Rectal smooth muscle tissue (tissue), 1 donor: ENCODE results near the gene NOP56.

ENCODE experiments used
- H3K27ac ChIP-seq: one replicate; pipeline ENCODE4 v1.7.0; 2013; ENCODE audit warnings: low read depth, low read length, inconsistent platforms
- H3K27me3 ChIP-seq: one replicate; pipeline ENCODE4 v1.7.0; 2013; ENCODE audit warnings: low read length; ENCODE audit not compliant: control insufficient read depth, insufficient read depth
- H3K36me3 ChIP-seq: one replicate; pipeline ENCODE4 v1.7.0; 2013; ENCODE audit warnings: low read length; ENCODE audit not compliant: control insufficient read depth, insufficient read depth
- H3K4me1 ChIP-seq: one replicate; pipeline ENCODE4 v1.7.0; 2013; ENCODE audit warnings: low read length; ENCODE audit not compliant: control insufficient read depth, insufficient read depth
- H3K4me3 ChIP-seq: one replicate; pipeline ENCODE4 v1.7.0; 2013; ENCODE audit warnings: low read length
- H3K9ac ChIP-seq: one replicate; pipeline ENCODE4 v1.7.0; 2013; ENCODE audit warnings: low read length

NOP56 gene

GRCh38 chr20:2619337-2619736 is 33.1 kb upstream of the NOP56 start:
- Histone ChIP-seq H3K4me1 (no peaks in the 10 kb centered on the region), H3K4me3 (no peak overlapping the region), H3K27me3 (no peaks in the 10 kb centered on the region), H3K36me3 (no peaks in the 10 kb centered on the region), H3K9ac (no peak overlapping the region), H3K27ac (no peak overlapping the region)

- Histone ChIP-seq H3K27ac (no peak overlapping the region), H3K4me3 (no peak overlapping the region), H3K36me3 (no peaks in the 10 kb centered on the region), H3K4me1 (no peaks in the 10 kb centered on the region), H3K27me3 (no peaks in the 10 kb centered on the region), H3K9ac (no peak overlapping the region)
Observed at GRCh38 chr20:2619961-2620595, 32.4 kb upstream of the NOP56 start.

- H3K4me3 ChIP-seq, result no peak overlapping the region
- H3K36me3 ChIP-seq, result no peaks in the 10 kb centered on the region
- no peaks in the 10 kb centered on the region for H3K4me1 ChIP-seq
- H3K9ac ChIP-seq, result no peak overlapping the region
- H3K27me3 ChIP-seq, result no peaks in the 10 kb centered on the region
- no peak overlapping the region for H3K27ac ChIP-seq
Observed at GRCh38 chr20:2624190-2624589, 28.2 kb upstream of the NOP56 start.

- Histone ChIP-seq H3K27me3 (no peaks in the 10 kb centered on the region), H3K27ac (no peak overlapping the region), H3K9ac (no peak overlapping the region), H3K4me1 (no peaks in the 10 kb centered on the region), H3K36me3 (no peaks in the 10 kb centered on the region), H3K4me3 (no peak overlapping the region)
Observed at GRCh38 chr20:2625062-2625461, 27.4 kb upstream of the NOP56 start.

GRCh38 chr20:2626853-2627541 is 25.4 kb upstream of the NOP56 start:
- Histone ChIP-seq H3K9ac (no peak overlapping the region), H3K4me3 (no peak overlapping the region), H3K4me1 (no peaks in the 10 kb centered on the region), H3K36me3 (no peaks in the 10 kb centered on the region), H3K27ac (no peak overlapping the region), H3K27me3 (no peaks in the 10 kb centered on the region)

GRCh38 chr20:2631228-2631627 is 21.2 kb upstream of the NOP56 start:
- H3K9ac ChIP-seq, result no peak overlapping the region
- no peak overlapping the region for H3K4me3 ChIP-seq
- H3K27ac ChIP-seq, result no peak overlapping the region
- H3K27me3 ChIP-seq, result no peaks in the 10 kb centered on the region
- no peaks in the 10 kb centered on the region for H3K36me3 ChIP-seq
- no peaks in the 10 kb centered on the region for H3K4me1 ChIP-seq

- no peak overlapping the region for H3K4me3 ChIP-seq
- no peak overlapping the region for H3K9ac ChIP-seq
- H3K36me3 ChIP-seq, result no peaks in the 10 kb centered on the region
- H3K27ac ChIP-seq, result no peak overlapping the region
- no peaks in the 10 kb centered on the region for H3K27me3 ChIP-seq
- no peaks in the 10 kb centered on the region for H3K4me1 ChIP-seq
Observed at GRCh38 chr20:2633381-2633780, 19.1 kb upstream of the NOP56 start.

GRCh38 chr20:2637246-2637645 is 15.2 kb upstream of the NOP56 start:
- no peak overlapping the region for H3K4me3 ChIP-seq
- no peak overlapping the region for H3K9ac ChIP-seq
- H3K27ac ChIP-seq, result no peak overlapping the region
- no peaks in the 10 kb centered on the region for H3K36me3 ChIP-seq
- no peaks in the 10 kb centered on the region for H3K27me3 ChIP-seq
- no peaks in the 10 kb centered on the region for H3K4me1 ChIP-seq

GRCh38 chr20:2640260-2640659 is 12.2 kb upstream of the NOP56 start:
- no peaks in the 10 kb centered on the region for H3K27me3 ChIP-seq

GRCh38 chr20:2640899-2641298 is 11.5 kb upstream of the NOP56 start:
- no peaks in the 10 kb centered on the region for H3K36me3 ChIP-seq
- H3K9ac ChIP-seq, result no peak overlapping the region
- H3K27me3 ChIP-seq, result no peaks in the 10 kb centered on the region
- H3K27ac ChIP-seq, result no peak overlapping the region
- H3K4me3 ChIP-seq, result no peak overlapping the region
- no peaks in the 10 kb centered on the region for H3K4me1 ChIP-seq

More at GRCh38 chr20:2640260-2640659, 12.2 kb upstream of the NOP56 start:
- no peaks in the 10 kb centered on the region for H3K4me1 ChIP-seq
- no peak overlapping the region for H3K9ac ChIP-seq
- no peaks in the 10 kb centered on the region for H3K36me3 ChIP-seq
- no peak overlapping the region for H3K4me3 ChIP-seq
- H3K27ac ChIP-seq, result no peak overlapping the region

- H3K4me3 ChIP-seq, result no peak overlapping the region
- no peaks in the 10 kb centered on the region for H3K4me1 ChIP-seq
- H3K27ac ChIP-seq, result no peak overlapping the region
- no peaks in the 10 kb centered on the region for H3K27me3 ChIP-seq
- no peaks in the 10 kb centered on the region for H3K36me3 ChIP-seq
- no peak overlapping the region for H3K9ac ChIP-seq
Observed at GRCh38 chr20:2643708-2644107, 8.7 kb upstream of the NOP56 start.

GRCh38 chr20:2652724-2653555 is 508 bp downstream of the NOP56 start:
- no peaks in the 10 kb centered on the region for H3K27me3 ChIP-seq
- H3K9ac ChIP-seq, result peak overlapping the region; percentile 91
- peaks cover 38% of the 10 kb centered on the region for H3K36me3 ChIP-seq
- H3K4me1 ChIP-seq, result peaks cover 12% of the 10 kb centered on the region
- peak overlapping the region; percentile 96 for H3K4me3 ChIP-seq
- H3K27ac ChIP-seq, result peak overlapping the region; percentile 78
